HCT116 (cell line): ENCODE data around the gene BAIAP2. TPM values are rescaled to one million over a fixed set of nuclear protein-coding genes. Genes with fewer than 3 reads are reported as not detected.

Experiments
- ATAC-seq: fragments of 200-7000 bp; cut with Tn5 transposase; 2 replicates; pipeline ENCODE4 v1.9.1; 2020; ENCODE audit warnings: mild to moderate bottlenecking, moderate library complexity
- BruUV-seq: library from RNA; stranded (reverse); fragments of 400-500 nt; replicated peaks from 2 replicates; lab custom pipeline; 2021; lab: Mats Ljungman, UMichigan
- CTCF ChIA-PET: fragments of 300-600 bp; sonication (Branson Sonifier 250); formaldehyde crosslinking; loops from one replicate; lab custom pipeline; 2021; ENCODE audit warnings: antibody characterized with exemption; lab: Charles Lee
- POLR2A ChIA-PET: fragments of 300-600, 350-600 bp; sonication (Branson Sonifier 250); formaldehyde crosslinking; loops from one replicate; lab custom pipeline; 2021; ENCODE audit warnings: antibody characterized with exemption; lab: Charles Lee
- RAD21 ChIA-PET, 2 experiments: fragments of 300-600 bp; sonication (Branson Sonifier 250); formaldehyde crosslinking; loops; one replicate each; lab custom pipeline; 2023; ENCODE audit warnings: low total read pairs in 2 of 2; ENCODE audit not compliant: uncharacterized antibody in 2 of 2, unreplicated experiment in 2 of 2, low non-redundant PET in 1 of 2; lab: Charles Lee
- DNase-seq: peaks from one replicate; pipeline ENCODE4 v3.0.0-alpha.2; 2010; ENCODE audit warnings: low read depth, low spot score
- H2AFZ ChIP-seq: fragments of 200-600 bp; shearing (Covaris generic), sonication (generic); 2 replicates; pipeline ENCODE4 v1.6.1; 2017; ENCODE audit warnings: low read depth, mixed run types, mixed read lengths, antibody characterized with exemption, low read length; ENCODE audit not compliant: poor library complexity, severe bottlenecking
- H3K27ac ChIP-seq: 2 replicates; pipeline ENCODE4 v1.5.1; 2012; ENCODE audit warnings: low read depth, low read length
- H3K27me3 ChIP-seq: fragments of 200-600 bp; sonication (generic); 2 replicates; pipeline ENCODE4 v1.6.1; 2016; ENCODE audit warnings: mixed run types, low read length, mixed read lengths; ENCODE audit not compliant: insufficient read depth
- H3K36me3 ChIP-seq, 2 experiments: fragments of 200-500 bp in 1 of 2; fragments of 200-600 bp in 1 of 2; sonication (Bioruptor generic) in 1 of 2; sonication (generic) in 1 of 2; 2 replicates each; pipeline versions ENCODE4 v1.5.1 to v1.6.1; 2014 to 2016; ENCODE audit warnings: low read length in 2 of 2, inconsistent platforms in 1 of 2, mixed read lengths in 1 of 2, mixed run types in 1 of 2; ENCODE audit not compliant: insufficient read depth in 2 of 2, control insufficient read depth in 1 of 2
- H3K4me1 ChIP-seq, 2 experiments: fragments of 200-600 bp in 1 of 2; sonication (generic) in 1 of 2; 2 replicates each; pipeline versions ENCODE4 v1.5.1 to v1.6.1; 2012 to 2017; ENCODE audit warnings: low read length in 2 of 2, inconsistent platforms in 1 of 2, mild to moderate bottlenecking in 1 of 2, mixed read lengths in 1 of 2, mixed run types in 1 of 2, moderate library complexity in 1 of 2; ENCODE audit not compliant: insufficient read depth in 2 of 2, control insufficient read depth in 1 of 2
- H3K4me2 ChIP-seq: fragments of 200-600 bp; sonication (generic); 2 replicates; pipeline ENCODE4 v1.6.1; 2017; ENCODE audit warnings: mixed run types, low read length, mixed read lengths
- H3K4me3 ChIP-seq, 2 experiments: fragments of 200-600 bp in 1 of 2; sonication (generic) in 1 of 2; replicated peaks in 1 of 2; 2 replicates each; pipeline ENCODE4 v1.5.1; 2011 to 2016; ENCODE audit warnings: low read length in 2 of 2, control low read depth in 1 of 2, low read depth in 1 of 2, mild to moderate bottlenecking in 1 of 2, mixed read lengths in 1 of 2, mixed run types in 1 of 2
- H3K79me2 ChIP-seq: fragments of 200-600 bp; sonication (generic); 2 replicates; pipeline ENCODE4 v1.6.1; 2017; ENCODE audit warnings: mild to moderate bottlenecking, mixed run types, low read length, moderate library complexity, mixed read lengths; ENCODE audit not compliant: insufficient read depth
- H3K9ac ChIP-seq: fragments of 200-600 bp; sonication (generic); 2 replicates; pipeline ENCODE4 v1.6.1; 2016; ENCODE audit warnings: low read length, mixed read lengths
- H3K9me2 ChIP-seq: fragments of 200-600 bp; sonication (generic), shearing (Covaris generic); 2 replicates; pipeline ENCODE4 v1.6.1; 2017; ENCODE audit warnings: mixed run types, mild to moderate bottlenecking, moderate library complexity; ENCODE audit not compliant: insufficient read depth
- H3K9me3 ChIP-seq, 2 experiments: fragments of 200-500 bp in 1 of 2; fragments of 200-600 bp in 1 of 2; sonication (Bioruptor generic) in 1 of 2; sonication (generic) in 1 of 2; 2 replicates each; pipeline ENCODE4 v1.6.1; 2014 to 2017; ENCODE audit warnings: low read length in 2 of 2, mixed read lengths in 2 of 2, inconsistent platforms in 1 of 2, low read depth in 1 of 2, mild to moderate bottlenecking in 1 of 2, mixed run types in 1 of 2, moderate library complexity in 1 of 2; ENCODE audit not compliant: control insufficient read depth in 1 of 2, insufficient read depth in 1 of 2
- H4K20me1 ChIP-seq: fragments of 200-600 bp; sonication (generic), shearing (Covaris generic); 2 replicates; pipeline ENCODE4 v1.6.1; 2017; ENCODE audit warnings: mixed run types, mild to moderate bottlenecking, moderate library complexity; ENCODE audit not compliant: insufficient read depth
- CBX3 ChIP-seq: IDR thresholded peaks from 2 replicates; pipeline ENCODE4 v1.6.1; 2012; ENCODE audit warnings: low read depth
- CEBPB ChIP-seq: IDR thresholded peaks from 2 replicates; pipeline ENCODE4 v1.6.1; 2012; ENCODE audit warnings: low read depth
- EGR1 ChIP-seq: IDR thresholded peaks from 2 replicates; pipeline ENCODE4 v1.6.1; 2012; ENCODE audit warnings: low read depth
- ELF1 ChIP-seq: IDR thresholded peaks from 2 replicates; pipeline ENCODE4 v1.6.1; 2012; ENCODE audit warnings: low read depth, borderline replicate concordance
- EZH2phosphoT487 ChIP-seq: fragments of 200-600 bp; IDR thresholded peaks from 2 replicates; pipeline ENCODE4 v1.6.1; 2018; ENCODE audit warnings: antibody characterized with exemption, borderline replicate concordance
- JUND ChIP-seq: IDR thresholded peaks from 2 replicates; pipeline ENCODE4 v1.6.1; 2012
- POLR2AphosphoS5 ChIP-seq: IDR thresholded peaks from 2 replicates; pipeline ENCODE4 v1.6.1; 2011; ENCODE audit warnings: mild to moderate bottlenecking, low read depth, low read length, moderate library complexity
- SP1 ChIP-seq: IDR thresholded peaks from 2 replicates; pipeline ENCODE4 v1.6.1; 2012; ENCODE audit warnings: low read depth
- YY1 ChIP-seq: IDR thresholded peaks from 2 replicates; pipeline ENCODE4 v1.6.1; 2011; ENCODE audit warnings: low read length, low read depth, moderate library complexity, mild to moderate bottlenecking; ENCODE audit not compliant: insufficient replicate concordance; ENCODE audit errors: extremely low read depth
- ZFX ChIP-seq: fragments of 450-650 bp; IDR thresholded peaks from 2 replicates; pipeline ENCODE4 v1.6.1; 2017
- ZNF274 ChIP-seq: fragments of 200-500 bp; sonication (Bioruptor generic); IDR thresholded peaks from 2 replicates; pipeline ENCODE4 v1.6.1; 2014; ENCODE audit warnings: mild to moderate bottlenecking, low read depth, low read length, inconsistent platforms
- intact Hi-C: fragments of 100-400 bp; cut with micrococcal nuclease; formaldehyde crosslinking; loops from 2 replicates; pipeline ENCODE4 v1.10.0; 2022
- total RNA-seq: library from RNA; stranded (reverse); gene quantifications from one replicate; pipeline ENCODE4 v1.2.1, GENCODE V29; 2021; ENCODE audit not compliant: unreplicated experiment
- TF ChIP-seq, protein P1 (sequence below): IDR thresholded peaks from 2 replicates; pipeline ENCODE4 v1.6.1; 2012

BAIAP2 gene
- total RNA-seq, 1 experiment from 2014 or later = 105 TPM

DNA sequence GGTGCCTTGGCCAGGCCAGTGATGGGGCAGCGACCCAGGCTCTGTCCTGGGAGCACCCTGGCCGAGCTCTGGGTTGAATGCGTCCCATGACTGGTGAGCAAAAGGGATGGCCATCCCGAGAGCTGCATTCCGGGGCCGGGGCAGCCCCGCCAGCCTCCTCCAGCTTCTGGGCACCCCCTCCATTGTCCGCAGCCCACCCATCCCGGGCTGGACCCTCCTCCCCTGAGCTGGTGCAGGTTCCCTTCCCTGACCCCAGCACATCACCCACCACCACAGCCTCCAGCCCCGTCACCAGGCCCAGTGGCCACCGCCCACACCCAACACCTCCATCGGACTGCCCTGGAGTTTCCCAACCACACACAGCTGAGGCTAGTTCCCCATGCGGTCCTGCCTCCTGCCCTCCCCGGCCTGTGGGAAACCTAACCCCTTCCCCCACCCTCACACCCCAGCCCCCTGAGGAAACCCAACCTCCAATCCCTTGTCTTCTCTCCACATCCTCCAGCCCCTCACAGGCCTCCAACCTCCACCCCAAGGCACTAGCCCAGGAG, 114.1 kb downstream of the BAIAP2 start:
- BruUV-seq = no TSS peak
- Histone ChIP-seq H2AFZ (no peak overlapping the region), H3K4me2 (no peak overlapping the region), H4K20me1 (no peaks in the 10 kb centered on the region), H3K79me2 (no peaks in the 10 kb centered on the region), H3K9me3 (no peaks in the 10 kb centered on the region), H3K27me3 (peaks cover 14% of the 10 kb centered on the region; the same call in 1 of the 2 replicates), H3K4me3 (no peak overlapping the region), H3K36me3 (no peaks in the 10 kb centered on the region), H3K27ac (no peak overlapping the region), H3K4me1 (no peaks in the 10 kb centered on the region), H3K9me2 (no peaks in the 10 kb centered on the region), H3K9ac (no peak overlapping the region)
- ChIA-PET POLR2A (no interaction called here), CTCF (no interaction called here), RAD21 (no interaction called here)
- TF ChIP-seq CEBPB = no peak
- TF ChIP-seq CBX3 = no peak
- TF ChIP-seq EGR1 = no peak
- TF ChIP-seq, protein P1, sequence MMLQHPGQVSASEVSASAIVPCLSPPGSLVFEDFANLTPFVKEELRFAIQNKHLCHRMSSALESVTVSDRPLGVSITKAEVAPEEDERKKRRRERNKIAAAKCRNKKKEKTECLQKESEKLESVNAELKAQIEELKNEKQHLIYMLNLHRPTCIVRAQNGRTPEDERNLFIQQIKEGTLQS = no peak
- no peak for TF ChIP-seq ZNF274
- no peak for TF ChIP-seq POLR2AphosphoS5
- no peak for TF ChIP-seq ZFX
- TF ChIP-seq ELF1 = no peak
- TF ChIP-seq JUND = no peak
- TF ChIP-seq YY1 = no peak
- intact Hi-C loops = no loop called here
- ATAC-seq = no peak
- DNase-seq = no peak

DNA sequence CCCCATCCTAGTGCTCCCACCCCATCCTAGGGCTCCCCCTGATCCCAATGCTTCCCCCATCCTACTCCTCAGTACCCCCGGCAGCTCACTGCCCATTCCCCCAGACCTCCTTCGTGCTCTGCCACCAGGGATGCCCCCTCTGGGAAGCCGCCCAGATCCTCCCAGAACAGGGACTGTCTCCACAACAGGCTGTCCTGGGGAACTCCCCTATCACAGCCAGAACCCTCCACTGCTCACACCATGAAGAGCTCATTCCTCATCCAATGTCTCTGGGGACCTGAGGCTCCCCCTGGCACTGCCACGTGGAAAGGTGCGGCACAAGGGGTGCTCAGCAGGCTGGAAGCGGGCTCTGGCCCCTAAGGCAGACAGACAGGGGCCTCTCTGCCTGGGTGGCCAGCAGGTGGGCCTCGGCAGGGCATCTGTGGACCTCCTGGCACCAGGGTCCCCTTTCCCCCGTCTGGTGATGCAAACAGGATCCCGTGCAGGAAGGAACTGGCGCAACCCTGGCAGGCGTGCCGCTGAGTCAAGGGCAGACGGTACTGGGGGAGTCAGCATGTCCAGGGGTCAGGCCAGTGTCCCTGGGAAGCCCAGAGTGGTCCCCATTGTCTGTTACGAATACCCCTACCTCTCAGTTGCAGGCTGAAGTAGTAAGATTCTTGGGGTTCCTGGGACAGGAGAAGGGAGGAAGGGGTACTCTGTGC, 115.6 kb downstream of the BAIAP2 start:
- TF ChIP-seq EZH2phosphoT487 (no peak), SP1 (no peak)
- TF ChIP-seq, protein P1 = no peak
- ChIA-PET RAD21 (no interaction called here), POLR2A (no interaction called here), CTCF (no interaction called here)
- H3K4me1 ChIP-seq = no peaks in the 10 kb centered on the region
- H4K20me1 ChIP-seq = no peaks in the 10 kb centered on the region
- H3K9ac ChIP-seq = no peak overlapping the region
- no peaks in the 10 kb centered on the region for H3K9me2 ChIP-seq
- no peak for ATAC-seq
- H3K4me3 ChIP-seq = no peak overlapping the region
- H3K79me2 ChIP-seq = no peaks in the 10 kb centered on the region
- H3K4me2 ChIP-seq = no peak overlapping the region
- no TSS peak for BruUV-seq
- no peak overlapping the region for H3K27ac ChIP-seq
- no peak for DNase-seq
- no peaks in the 10 kb centered on the region for H3K36me3 ChIP-seq
- intact Hi-C loops = no loop called here
- H3K9me3 ChIP-seq = no peaks in the 10 kb centered on the region
- no peak overlapping the region for H2AFZ ChIP-seq
- H3K27me3 ChIP-seq = peaks cover 14% of the 10 kb centered on the region; the same call in 1 of the 2 replicates
